Stromal cell of bone marrow (primary cell): ENCODE measurements around the gene SIRPG.
"Not testable (repeated sequence)": the region's sequence is repeated elsewhere in the genome, so short reads cannot be mapped to it uniquely, and the experiment has no call there.

ENCODE experiments used
- DNase-seq: peaks from one replicate; pipeline ENCODE4 v3.0.0-alpha.2; 2012; ENCODE audit warnings: low read depth

Gene SIRPG

DNA sequence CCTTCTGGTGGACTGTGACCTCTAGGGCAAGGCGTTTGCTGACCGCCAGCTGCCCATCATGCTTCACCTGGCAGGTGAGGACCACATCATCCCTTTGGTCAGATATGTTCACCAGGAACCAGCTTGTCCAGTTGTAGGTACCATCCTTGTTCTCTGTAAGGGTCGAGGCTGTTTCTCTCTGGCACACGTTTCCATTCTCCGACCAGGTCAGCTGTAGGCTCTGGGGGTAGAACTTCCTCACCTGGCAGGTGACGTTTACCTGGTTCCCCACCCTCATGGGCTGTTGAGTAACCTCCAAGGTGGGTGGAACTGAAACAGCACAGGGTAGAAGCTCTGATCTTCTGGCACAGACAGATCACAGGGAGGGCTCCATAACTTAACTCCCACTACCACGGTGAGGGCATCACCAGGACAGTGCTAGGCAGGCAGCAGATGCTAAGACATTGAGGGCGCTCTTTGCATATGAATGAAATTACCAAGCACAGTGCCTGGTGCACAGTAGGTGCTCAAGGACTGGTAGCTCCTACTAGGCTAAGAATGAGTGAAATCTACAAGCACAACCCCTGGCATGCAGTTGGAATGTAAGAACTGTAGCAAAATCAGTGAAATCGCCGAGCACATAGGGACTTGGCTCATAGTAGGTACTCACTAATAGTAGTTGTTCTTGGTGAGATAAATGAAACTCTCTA is 22.1 kb downstream of the SIRPG start:
- no peak for DNase-seq

DNA sequence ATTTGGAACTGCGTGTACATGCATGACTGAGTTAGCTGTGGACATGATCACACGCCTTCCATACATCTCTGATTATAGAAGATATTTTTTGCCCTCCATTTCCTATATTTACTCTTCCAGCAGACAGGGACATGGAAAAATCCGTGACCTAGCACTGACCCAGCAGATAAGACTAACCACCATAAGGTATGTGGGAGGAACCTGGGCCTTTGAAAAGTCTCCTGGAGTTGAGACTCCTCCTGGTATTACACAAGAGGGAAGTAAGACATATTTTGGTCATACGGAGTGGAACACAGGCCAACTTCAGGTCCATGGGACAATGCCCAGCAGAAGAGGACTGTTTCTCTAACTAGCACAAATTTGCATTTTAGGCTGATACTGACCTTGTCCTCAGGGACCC is 24.0 kb downstream of the SIRPG start:
- no peak for DNase-seq

GRCh38 chr20:1632178-1632577 is 25.4 kb downstream of the SIRPG start:
- DNase-seq = no peak

- DNase-seq = no peak
These were observed 26.0 kb downstream of the SIRPG start for GRCh38 chr20:1631309-1632151.

DNA sequence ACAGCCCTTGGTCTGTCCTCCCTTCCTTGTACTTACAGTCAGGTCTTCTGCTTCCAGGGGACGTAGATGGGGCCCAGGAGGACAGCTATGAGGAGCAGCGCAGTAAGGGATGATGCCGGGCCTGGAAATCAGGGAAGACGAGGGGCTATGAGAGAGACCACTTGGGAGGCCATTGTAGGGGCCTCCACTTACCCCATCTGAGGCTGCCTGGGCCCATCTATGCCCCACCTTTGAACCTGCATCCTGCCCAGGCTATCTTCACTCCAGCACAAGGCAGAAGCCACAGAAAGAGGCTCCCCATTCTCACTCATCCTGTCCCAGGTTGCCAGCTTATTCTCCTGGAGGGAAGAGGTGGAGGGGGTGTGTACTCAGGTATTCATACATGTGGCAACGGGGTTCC is 27.4 kb downstream of the SIRPG start:
- no peak for DNase-seq

- DNase-seq = no peak
These were observed 28.3 kb downstream of the SIRPG start for GRCh38 chr20:1629321-1629720.

DNA sequence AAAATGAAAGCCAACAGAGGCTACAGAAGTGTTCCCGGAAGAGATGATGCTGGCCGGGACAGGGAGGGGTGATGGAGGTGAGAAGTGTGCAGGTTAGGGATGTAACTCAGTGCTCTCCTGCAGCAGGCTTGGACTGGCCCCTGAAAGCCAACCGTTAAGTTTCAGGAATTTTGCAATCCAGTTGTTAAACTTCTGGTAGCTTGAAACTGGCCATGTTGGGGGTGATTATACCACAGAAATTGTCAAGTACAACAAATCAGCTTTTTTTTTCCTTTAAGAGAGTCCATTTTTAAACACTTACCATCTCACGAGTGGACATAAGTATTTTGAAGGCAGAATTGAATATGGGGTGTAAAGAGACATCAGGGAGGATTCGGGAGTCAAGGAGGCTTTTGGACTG is 29.0 kb downstream of the SIRPG start:
- no peak for DNase-seq

DNA sequence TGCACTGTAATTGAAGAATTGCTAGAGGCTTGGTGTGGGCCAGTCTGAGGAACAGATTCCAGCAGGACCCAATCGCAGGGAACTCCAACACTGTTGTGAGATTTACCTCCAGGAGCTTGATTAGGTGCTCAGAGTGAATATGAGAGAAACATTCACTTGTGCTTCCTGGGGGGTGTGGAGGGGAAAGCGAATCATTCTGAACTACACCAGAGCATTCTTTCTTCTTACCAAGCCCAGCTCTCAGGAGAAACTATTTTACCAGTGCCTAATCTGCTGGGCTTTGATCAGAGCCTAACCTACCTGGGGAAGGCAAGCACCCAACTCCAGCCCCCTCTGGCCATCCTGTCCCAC is 30.4 kb downstream of the SIRPG start:
- DNase-seq = no peak

- DNase-seq = no peak
These were observed 30.9 kb downstream of the SIRPG start for GRCh38 chr20:1626528-1627199.

GRCh38 chr20:1625083-1625690 is 32.4 kb downstream of the SIRPG start:
- DNase-seq = no peak

DNA sequence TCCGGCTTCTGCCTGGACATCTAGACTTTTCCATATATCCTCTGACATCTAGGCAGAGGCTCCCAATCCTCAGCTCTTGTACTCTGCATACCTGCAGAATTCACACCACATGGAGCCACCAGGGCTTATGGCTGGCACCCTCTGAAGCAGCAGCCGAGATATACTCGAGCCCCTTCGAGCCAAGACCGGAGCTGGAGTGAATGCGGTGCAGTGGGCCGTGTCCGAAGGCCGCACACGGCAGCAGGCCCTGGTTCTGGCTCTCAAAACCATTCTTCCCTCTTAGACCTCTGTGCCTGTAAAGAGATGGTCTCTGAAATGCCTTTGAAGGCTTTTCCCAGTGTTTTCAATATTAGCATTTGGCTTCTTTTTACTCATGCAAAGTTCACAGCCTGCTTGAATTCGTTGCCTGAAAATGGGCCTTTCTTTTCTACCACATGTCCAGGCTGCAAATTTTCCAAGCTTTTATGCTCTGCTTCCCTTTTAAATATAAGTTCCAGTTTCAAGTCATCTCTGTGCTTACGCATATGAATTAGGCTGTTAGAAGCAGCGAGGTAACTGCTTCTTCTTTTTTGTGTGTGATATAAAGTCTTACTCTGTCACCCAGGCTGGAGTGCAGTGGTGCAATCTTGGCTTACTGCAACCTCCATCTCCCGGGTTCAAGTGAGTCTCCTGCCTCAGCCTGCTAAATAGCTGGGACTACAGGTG is 33.9 kb downstream of the SIRPG start:
- no peak for DNase-seq

- no peak for DNase-seq
These were observed 35.1 kb downstream of the SIRPG start for GRCh38 chr20:1622450-1622849.

- DNase-seq = no peak
These were observed 36.3 kb downstream of the SIRPG start for GRCh38 chr20:1621316-1621715.

GRCh38 chr20:1619861-1620444 is 37.6 kb downstream of the SIRPG start, which contains the start of gene SIRPB1:
Gene SIRPB1, minus strand, starts transcription at chr20:1620009. Its CDS starts 65 bp downstream, at chr20:1619944.
- no peak for DNase-seq

DNA sequence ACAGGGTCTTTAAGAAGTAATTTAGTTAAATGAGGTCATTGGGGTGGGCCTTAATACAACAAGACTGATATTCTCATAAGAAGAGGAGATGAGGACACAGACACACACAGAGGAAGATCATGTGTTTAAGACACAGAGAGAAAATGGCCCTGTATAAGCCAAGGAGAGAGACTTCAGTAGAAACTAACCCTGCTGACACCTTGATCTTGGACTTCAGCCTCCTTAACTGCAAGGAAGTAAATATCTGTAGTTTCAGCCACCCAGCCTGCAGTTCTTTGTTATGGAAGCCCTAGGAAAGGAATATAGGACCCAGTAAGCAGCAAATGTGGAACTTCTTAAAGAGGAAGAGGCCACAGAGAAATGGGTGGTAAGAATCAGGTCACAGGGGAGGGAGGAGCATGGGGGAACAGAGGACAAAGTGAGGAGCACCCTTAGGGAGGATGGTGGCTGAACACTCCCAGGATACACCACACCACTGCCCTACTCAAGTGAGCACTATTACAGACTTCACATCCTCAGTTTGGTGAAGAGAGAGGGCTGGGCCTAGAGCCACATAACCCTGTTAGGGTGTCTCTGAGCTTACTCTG is 38.5 kb downstream of the SIRPG start:
- DNase-seq = no peak

GRCh38 chr20:1618479-1618878 is 39.1 kb downstream of the SIRPG start:
- no peak for DNase-seq

DNA sequence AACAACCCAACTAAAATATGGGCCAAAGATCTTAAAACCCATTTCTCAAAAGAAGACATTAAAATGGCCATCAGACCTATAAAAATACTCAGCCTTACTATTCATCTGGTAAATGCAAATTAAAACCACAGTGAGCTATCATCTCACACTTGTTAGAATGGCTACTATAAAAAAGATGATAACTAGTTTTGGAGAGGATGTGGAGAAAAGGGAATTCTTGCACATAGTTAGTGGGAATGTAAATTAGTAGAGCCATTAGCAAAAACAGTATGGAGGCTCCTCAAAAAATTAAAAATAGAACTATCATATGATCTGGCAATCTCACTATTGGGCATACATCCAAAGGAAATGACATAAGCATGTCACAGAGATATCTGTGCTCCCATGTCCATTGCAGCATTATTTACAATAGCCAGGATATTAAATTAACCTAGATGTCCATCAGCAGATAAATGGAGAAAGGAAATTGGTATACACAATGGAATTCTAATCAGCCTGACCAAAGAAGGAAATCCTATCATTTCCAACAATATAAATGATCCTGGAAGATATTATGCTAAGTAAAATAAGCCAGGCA is 40.6 kb downstream of the SIRPG start:
- DNase-seq = no peak

- not testable (repeated sequence) for DNase-seq
These were observed 47.2 kb downstream of the SIRPG start for GRCh38 chr20:1610404-1610803.

- not testable (repeated sequence) for DNase-seq
These were observed 48.8 kb downstream of the SIRPG start for GRCh38 chr20:1608678-1609347.

- no peak for DNase-seq
These were observed 56.8 kb downstream of the SIRPG start for GRCh38 chr20:1600736-1601135.
